ENCODE data around the gene CSTF2T.

GRCh38 chr10:51743146-51743545 is 43.8 kb upstream of the CSTF2T start:
- TF ChIP-seq CTCF (IDR thresholded peaks at IDR 0.05 in 8 of 11, conservative IDR thresholded peaks at IDR 0.05 in 3 of 11), result no peak
- TF ChIP-seq POLR2A (IDR thresholded peaks at IDR 0.05), result no peak

Data from spleen (tissue), 7 donors.